ENCODE results near the gene GRAMD1A.
A peak's percentile ranks its signal among the peaks of the same experiment; 100 is the strongest.

Gene GRAMD1A

DNA sequence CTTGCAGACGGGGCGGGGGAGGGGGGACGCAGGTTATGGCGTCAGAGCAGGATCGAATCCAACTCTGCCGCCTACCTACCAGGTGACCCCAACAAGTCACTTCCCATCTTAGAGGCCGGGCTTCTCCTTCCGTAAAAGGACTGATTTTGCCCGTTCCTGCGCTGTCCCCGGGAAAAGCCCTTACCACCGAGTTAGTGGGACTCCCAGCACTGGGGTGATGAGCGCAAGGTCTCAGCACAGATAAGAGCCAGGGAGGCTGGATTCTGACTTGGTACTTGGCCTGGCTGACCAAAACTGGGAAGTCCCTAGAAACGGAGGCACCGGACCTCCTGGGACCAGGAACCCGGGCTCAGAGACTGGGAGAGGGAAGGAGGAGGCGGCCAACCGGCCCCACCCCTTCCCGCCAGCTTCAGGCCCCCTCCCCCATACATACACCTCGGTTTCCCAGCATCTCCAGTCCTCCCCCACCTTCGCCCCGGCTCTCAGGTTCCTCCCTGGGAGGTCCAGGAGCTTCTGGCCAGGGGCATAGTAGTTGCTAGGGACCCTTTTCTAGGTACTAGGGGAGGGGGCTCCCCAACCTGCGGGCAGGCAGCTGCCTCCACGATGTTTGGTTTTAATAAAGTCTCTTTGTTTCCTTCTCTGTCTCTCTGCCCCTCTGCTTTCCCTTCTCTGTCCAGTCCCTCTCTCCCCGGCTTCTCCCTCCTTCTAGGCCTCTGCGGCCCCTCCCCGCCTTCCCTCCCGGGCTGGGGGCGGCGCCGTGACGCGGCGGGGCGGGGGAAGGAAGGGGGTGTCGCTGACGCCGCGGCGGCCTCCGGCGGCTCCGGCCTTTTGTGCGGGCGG is at the start of gene GRAMD1A (continued):
- TF ChIP-seq ZNF610 (tag by site-specific recombination; IDR thresholded peaks at IDR 0.05; ENCODE audit: borderline replicate concordance) (peak; percentile 82; the same call in 1 of the 2 replicates), ZNF302 (tag by site-specific recombination; IDR thresholded peaks at IDR 0.05; ENCODE audit: low read depth) (no peak), SP7 (tag by site-specific recombination; IDR thresholded peaks at IDR 0.05) (peak; percentile 93), ZBTB7A (tag by site-specific recombination; IDR thresholded peaks at IDR 0.05; ENCODE audit: low read depth) (peak; percentile 73; the same call in 1 of the 2 replicates), GLIS1 (tag by site-specific recombination; IDR thresholded peaks at IDR 0.05) (peak; percentile 99), SALL2 (tag by site-specific recombination; IDR thresholded peaks at IDR 0.05; ENCODE audit: borderline replicate concordance) (no peak), ZNF239 (tag by site-specific recombination; IDR thresholded peaks at IDR 0.05) (no peak; the same call in 1 of the 2 replicates), ZNF600 (tag by site-specific recombination; IDR thresholded peaks at IDR 0.05) (peak; percentile 34; the same call in 1 of the 2 replicates), ZNF138 (tag by site-specific recombination; IDR thresholded peaks at IDR 0.05; ENCODE audit: borderline replicate concordance) (no peak), RBAK (tag by site-specific recombination; IDR thresholded peaks at IDR 0.05) (no peak; the same call in 1 of the 2 replicates), ZNF202 (tag by site-specific recombination; IDR thresholded peaks at IDR 0.05; ENCODE audit: borderline replicate concordance) (no peak), KLF8 (tag by site-specific recombination; IDR thresholded peaks at IDR 0.05) (peak; percentile 97), OSR2 (tag by site-specific recombination; IDR thresholded peaks at IDR 0.05) (no peak), ZNF341 (tag by site-specific recombination; IDR thresholded peaks at IDR 0.05; ENCODE audit: low read depth) (peak; percentile 79), GLIS2 (tag by site-specific recombination; IDR thresholded peaks at IDR 0.05) (peak; percentile 93), ZNF335 (tag by site-specific recombination; conservative IDR thresholded peaks at IDR 0.05) (peak; percentile 76), ZNF776 (tag by site-specific recombination; IDR thresholded peaks at IDR 0.05; ENCODE audit: borderline replicate concordance) (no peak), ZNF629 (tag by site-specific recombination; IDR thresholded peaks at IDR 0.05) (peak; percentile 78)
- TF ChIP-seq, protein P1, sequence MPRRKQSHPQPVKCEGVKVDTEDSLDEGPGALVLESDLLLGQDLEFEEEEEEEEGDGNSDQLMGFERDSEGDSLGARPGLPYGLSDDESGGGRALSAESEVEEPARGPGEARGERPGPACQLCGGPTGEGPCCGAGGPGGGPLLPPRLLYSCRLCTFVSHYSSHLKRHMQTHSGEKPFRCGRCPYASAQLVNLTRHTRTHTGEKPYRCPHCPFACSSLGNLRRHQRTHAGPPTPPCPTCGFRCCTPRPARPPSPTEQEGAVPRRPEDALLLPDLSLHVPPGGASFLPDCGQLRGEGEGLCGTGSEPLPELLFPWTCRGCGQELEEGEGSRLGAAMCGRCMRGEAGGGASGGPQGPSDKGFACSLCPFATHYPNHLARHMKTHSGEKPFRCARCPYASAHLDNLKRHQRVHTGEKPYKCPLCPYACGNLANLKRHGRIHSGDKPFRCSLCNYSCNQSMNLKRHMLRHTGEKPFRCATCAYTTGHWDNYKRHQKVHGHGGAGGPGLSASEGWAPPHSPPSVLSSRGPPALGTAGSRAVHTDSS (tag by site-specific recombination; IDR thresholded peaks at IDR 0.05): no peak
- TF ChIP-seq, protein P2, sequence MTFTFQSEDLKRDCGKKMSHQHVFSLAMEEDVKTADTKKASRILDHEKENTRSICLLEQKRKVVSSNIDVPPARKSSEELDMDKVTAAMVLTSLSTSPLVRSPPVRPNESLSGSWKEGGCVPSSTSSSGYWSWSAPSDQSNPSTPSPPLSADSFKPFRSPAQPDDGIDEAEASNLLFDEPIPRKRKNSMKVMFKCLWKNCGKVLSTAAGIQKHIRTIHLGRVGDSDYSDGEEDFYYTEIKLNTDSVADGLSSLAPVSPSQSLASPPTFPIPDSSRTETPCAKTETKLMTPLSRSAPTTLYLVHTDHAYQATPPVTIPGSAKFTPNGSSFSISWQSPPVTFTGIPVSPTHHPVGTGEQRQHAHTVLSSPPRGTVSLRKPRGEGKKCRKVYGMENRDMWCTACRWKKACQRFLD (tag by site-specific recombination; IDR thresholded peaks at IDR 0.05): no peak
- TF ChIP-seq, protein P3, sequence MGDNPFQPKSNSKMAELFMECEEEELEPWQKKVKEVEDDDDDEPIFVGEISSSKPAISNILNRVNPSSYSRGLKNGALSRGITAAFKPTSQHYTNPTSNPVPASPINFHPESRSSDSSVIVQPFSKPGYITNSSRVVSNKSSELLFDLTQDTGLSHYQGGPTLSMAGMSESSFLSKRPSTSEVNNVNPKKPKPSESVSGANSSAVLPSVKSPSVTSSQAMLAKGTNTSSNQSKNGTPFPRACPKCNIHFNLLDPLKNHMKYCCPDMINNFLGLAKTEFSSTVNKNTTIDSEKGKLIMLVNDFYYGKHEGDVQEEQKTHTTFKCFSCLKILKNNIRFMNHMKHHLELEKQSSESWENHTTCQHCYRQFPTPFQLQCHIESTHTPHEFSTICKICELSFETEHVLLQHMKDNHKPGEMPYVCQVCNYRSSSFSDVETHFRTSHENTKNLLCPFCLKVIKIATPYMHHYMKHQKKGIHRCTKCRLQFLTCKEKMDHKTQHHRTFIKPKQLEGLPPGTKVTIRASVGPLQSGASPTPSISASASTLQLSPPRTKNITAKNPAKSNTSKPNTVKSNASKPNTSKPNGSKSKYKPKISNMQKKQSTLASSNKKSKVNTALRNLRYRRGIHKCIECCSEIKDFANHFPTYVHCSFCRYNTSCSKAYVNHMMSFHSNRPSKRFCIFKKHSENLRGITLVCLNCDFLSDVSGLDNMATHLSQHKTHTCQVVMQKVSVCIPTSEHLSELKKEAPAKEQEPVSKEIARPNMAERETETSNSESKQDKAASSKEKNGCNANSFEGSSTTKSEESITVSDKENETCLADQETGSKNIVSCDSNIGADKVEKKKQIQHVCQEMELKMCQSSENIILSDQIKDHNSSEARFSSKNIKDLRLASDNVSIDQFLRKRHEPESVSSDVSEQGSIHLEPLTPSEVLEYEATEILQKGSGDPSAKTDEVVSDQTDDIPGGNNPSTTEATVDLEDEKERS (tag by site-specific recombination; IDR thresholded peaks at IDR 0.05): peak; percentile 82
- TF ChIP-seq, protein P4, sequence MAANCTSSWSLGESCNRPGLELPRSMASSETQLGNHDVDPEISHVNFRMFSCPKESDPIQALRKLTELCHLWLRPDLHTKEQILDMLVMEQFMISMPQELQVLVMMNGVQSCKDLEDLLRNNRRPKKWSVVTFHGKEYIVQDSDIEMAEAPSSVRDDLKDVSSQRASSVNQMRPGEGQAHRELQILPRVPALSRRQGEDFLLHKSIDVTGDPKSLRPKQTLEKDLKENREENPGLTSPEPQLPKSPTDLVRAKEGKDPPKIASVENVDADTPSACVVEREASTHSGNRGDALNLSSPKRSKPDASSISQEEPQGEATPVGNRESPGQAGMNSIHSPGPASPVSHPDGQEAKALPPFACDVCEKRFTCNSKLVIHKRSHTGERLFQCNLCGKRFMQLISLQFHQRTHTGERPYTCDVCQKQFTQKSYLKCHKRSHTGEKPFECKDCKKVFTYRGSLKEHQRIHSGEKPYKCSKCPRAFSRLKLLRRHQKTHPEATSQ (tag by site-specific recombination; IDR thresholded peaks at IDR 0.05): 0 out of 2 replicates have a peak, but pooled peaks have one; percentile 60
- TF ChIP-seq, protein P5, sequence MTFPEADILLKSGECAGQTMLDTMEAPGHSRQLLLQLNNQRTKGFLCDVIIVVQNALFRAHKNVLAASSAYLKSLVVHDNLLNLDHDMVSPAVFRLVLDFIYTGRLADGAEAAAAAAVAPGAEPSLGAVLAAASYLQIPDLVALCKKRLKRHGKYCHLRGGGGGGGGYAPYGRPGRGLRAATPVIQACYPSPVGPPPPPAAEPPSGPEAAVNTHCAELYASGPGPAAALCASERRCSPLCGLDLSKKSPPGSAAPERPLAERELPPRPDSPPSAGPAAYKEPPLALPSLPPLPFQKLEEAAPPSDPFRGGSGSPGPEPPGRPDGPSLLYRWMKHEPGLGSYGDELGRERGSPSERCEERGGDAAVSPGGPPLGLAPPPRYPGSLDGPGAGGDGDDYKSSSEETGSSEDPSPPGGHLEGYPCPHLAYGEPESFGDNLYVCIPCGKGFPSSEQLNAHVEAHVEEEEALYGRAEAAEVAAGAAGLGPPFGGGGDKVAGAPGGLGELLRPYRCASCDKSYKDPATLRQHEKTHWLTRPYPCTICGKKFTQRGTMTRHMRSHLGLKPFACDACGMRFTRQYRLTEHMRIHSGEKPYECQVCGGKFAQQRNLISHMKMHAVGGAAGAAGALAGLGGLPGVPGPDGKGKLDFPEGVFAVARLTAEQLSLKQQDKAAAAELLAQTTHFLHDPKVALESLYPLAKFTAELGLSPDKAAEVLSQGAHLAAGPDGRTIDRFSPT (tag by site-specific recombination; IDR thresholded peaks at IDR 0.05): peak; percentile 23; the same call in 1 of the 2 replicates
- TF ChIP-seq, protein P6, sequence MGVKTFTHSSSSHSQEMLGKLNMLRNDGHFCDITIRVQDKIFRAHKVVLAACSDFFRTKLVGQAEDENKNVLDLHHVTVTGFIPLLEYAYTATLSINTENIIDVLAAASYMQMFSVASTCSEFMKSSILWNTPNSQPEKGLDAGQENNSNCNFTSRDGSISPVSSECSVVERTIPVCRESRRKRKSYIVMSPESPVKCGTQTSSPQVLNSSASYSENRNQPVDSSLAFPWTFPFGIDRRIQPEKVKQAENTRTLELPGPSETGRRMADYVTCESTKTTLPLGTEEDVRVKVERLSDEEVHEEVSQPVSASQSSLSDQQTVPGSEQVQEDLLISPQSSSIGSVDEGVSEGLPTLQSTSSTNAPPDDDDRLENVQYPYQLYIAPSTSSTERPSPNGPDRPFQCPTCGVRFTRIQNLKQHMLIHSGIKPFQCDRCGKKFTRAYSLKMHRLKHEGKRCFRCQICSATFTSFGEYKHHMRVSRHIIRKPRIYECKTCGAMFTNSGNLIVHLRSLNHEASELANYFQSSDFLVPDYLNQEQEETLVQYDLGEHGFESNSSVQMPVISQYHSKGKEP (tag by site-specific recombination; IDR thresholded peaks at IDR 0.05): no peak
- TF ChIP-seq, protein P7, sequence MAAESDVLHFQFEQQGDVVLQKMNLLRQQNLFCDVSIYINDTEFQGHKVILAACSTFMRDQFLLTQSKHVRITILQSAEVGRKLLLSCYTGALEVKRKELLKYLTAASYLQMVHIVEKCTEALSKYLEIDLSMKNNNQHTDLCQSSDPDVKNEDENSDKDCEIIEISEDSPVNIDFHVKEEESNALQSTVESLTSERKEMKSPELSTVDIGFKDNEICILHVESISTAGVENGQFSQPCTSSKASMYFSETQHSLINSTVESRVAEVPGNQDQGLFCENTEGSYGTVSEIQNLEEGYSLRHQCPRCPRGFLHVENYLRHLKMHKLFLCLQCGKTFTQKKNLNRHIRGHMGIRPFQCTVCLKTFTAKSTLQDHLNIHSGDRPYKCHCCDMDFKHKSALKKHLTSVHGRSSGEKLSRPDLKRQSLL (tag by site-specific recombination; IDR thresholded peaks at IDR 0.05): 0 out of 2 replicates have a peak, but pooled peaks have one; percentile 45
